GM12873 (cell line): ENCODE data around the gene ARAP3.

Experiments used
- CTCF ChIP-seq: IDR thresholded peaks from 2 replicates; pipeline ENCODE4 v1.5.1; 2012; ENCODE audit warnings: low read depth, mild to moderate bottlenecking, moderate library complexity, low read length, control low read depth; ENCODE audit not compliant: insufficient read depth; ENCODE audit errors: missing control alignments

Gene ARAP3

GRCh38 chr5:141675672-141676071, 6.4 kb downstream of the ARAP3 start:
- no peak for TF ChIP-seq CTCF

GRCh38 chr5:141674747-141675146, 7.3 kb downstream of the ARAP3 start:
- no peak for TF ChIP-seq CTCF

- no peak for TF ChIP-seq CTCF
Measured at GRCh38 chr5:141672841-141673813, 8.9 kb downstream of the ARAP3 start.

GRCh38 chr5:141672071-141672840, 9.8 kb downstream of the ARAP3 start:
- TF ChIP-seq CTCF = no peak

GRCh38 chr5:141669520-141669919, 12.5 kb downstream of the ARAP3 start:
- TF ChIP-seq CTCF = peak; percentile 32

- no peak for TF ChIP-seq CTCF
Measured at GRCh38 chr5:141668601-141669265, 13.3 kb downstream of the ARAP3 start.
